ENCODE data around the gene DDX3X.

The DDX3X gene

DNA sequence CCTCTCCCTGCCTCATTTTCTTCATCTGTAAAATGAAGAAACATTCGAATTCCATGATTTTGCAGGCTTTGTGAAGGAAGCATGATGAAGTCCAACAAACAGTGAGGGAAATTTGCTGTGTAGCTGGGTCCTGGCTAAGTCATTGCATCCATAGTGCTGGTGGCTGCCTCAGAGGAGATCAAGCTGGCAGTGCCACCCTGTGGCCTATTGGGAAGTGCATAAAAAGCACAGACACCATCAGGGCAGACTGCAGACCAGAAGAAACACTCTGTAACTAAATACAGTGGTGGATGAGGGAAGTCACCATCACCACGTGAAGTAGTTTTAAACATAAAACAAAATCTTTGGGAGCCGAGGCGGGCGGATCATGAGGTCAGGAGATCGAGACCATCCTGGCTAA is 40.7 kb upstream of the DDX3X start (continued):
- no peak for TF ChIP-seq ZNF658 (tag by site-specific recombination; IDR thresholded peaks at IDR 0.05)
- TF ChIP-seq ZNF548 (tag by site-specific recombination; IDR thresholded peaks at IDR 0.05), result no peak
- TF ChIP-seq ZNF600 (tag by site-specific recombination; IDR thresholded peaks at IDR 0.05), result no peak
- TF ChIP-seq ZNF366 (tag by site-specific recombination; conservative IDR thresholded peaks at IDR 0.05), result no peak
- TF ChIP-seq ZNF146 (tag by site-specific recombination; IDR thresholded peaks at IDR 0.05), result no peak
- TF ChIP-seq ZNF48 (tag by site-specific recombination; IDR thresholded peaks at IDR 0.05), result no peak
- TF ChIP-seq SP3 (tag by site-specific recombination; IDR thresholded peaks at IDR 0.05), result no peak
- no peak for TF ChIP-seq GLI2 (tag by site-specific recombination; IDR thresholded peaks at IDR 0.05; ENCODE audit: borderline replicate concordance, low read depth)
- TF ChIP-seq ZNF660 (tag by site-specific recombination; IDR thresholded peaks at IDR 0.05), result no peak

DNA sequence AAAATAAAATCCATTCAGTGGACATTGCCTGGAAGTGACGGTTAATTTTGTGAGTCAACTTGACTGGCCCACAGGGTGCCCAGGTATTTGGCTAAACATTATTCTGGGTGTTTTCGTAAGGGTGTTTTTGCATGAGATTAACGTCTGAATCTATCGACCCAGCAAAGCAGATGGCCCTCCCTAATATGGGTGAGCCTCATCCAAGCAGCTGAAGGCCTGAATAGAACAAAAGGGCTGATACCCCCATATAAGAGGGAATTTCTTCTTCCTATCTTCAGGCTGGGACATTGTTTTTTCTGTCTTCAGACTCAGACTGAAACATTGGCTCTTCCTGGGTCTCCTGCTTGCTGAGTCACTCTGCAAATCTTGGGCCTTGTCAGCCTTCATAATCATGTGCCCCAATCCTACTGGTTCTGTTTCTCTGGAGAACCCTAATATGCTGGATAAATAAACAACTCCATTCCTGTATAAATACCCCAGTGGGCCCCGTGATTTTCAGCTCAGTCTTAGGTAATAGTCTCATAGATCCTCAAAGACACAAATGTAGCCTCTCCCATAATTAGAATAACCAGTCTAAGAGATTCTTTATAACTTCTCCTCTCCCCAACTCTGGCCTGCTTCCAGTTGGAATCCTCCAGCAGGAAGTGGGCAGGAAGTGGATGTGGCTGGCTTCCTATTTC is 33.1 kb upstream of the DDX3X start:
- CTCF ChIA-PET, result interaction anchor here (0.6 to 1.0 kb wide), 3 partner anchors 11 to 159 kb away, joined by 3 to 6 read pairs (median 4); no protein-coding TSS in a partner anchor
- H3K4me3 ChIP-seq (ENCODE audit: low read depth, low read length), result no peak overlapping the region

DNA sequence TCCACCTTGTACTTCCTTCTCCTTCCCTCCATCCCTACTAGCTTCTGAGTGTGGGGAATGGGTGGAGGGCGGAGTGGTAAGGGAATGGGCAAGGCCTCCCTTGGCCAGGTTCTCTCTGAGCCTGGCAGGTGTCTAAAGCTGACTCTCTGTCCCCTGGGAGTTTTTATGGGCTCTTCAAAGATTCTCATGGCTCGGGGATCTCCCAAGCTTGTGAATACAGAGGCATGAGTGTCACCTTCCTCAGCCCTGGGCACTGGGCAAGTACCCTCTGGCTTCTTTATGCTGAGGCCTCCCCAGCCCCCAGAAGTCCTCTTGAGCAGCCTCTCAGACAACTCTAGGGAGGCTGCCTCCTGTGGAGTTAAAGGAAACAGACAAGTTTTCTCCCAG is 32.5 kb upstream of the DDX3X start:
- no peak overlapping the region for H3K27ac ChIP-seq (ENCODE audit: extremely low read depth, low read depth, low read length)
- H3K4me1 ChIP-seq (ENCODE audit: control insufficient read depth, insufficient read depth, low read length), result peaks cover 7% of the 10 kb centered on the region
- POLR2A ChIA-PET, result interaction anchor here (1.9 kb wide), 1 partner anchor 32 kb away, joined by 14 read pairs; the partner anchor contains the start of gene DDX3X
- TF ChIP-seq ZNF10 (tag by site-specific recombination; IDR thresholded peaks at IDR 0.05), result no peak
- TF ChIP-seq ZSCAN16 (tag by site-specific recombination; IDR thresholded peaks at IDR 0.05), result no peak
- no peak for TF ChIP-seq ZNF416 (tag by site-specific recombination; IDR thresholded peaks at IDR 0.05)
- TF ChIP-seq, protein P1, sequence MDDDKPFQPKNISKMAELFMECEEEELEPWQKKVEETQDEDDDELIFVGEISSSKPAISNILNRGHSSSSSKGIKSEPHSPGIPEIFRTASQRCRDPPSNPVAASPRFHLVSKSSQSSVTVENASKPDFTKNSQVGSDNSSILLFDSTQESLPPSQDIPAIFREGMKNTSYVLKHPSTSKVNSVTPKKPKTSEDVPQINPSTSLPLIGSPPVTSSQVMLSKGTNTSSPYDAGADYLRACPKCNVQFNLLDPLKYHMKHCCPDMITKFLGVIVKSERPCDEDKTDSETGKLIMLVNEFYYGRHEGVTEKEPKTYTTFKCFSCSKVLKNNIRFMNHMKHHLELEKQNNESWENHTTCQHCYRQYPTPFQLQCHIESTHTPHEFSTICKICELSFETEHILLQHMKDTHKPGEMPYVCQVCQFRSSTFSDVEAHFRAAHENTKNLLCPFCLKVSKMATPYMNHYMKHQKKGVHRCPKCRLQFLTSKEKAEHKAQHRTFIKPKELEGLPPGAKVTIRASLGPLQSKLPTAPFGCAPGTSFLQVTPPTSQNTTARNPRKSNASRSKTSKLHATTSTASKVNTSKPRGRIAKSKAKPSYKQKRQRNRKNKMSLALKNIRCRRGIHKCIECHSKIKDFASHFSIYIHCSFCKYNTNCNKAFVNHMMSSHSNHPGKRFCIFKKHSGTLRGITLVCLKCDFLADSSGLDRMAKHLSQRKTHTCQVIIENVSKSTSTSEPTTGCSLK (tag by site-specific recombination; IDR thresholded peaks at IDR 0.05), result no peak
- 0 out of 2 replicates have a peak, but pooled peaks have one; percentile 8 for TF ChIP-seq GLIS1 (tag by site-specific recombination; IDR thresholded peaks at IDR 0.05)
- CTCF ChIA-PET, result interaction anchor here (0.5 to 1.0 kb wide), 2 partner anchors 31 to 43 kb away, joined by 3 to 4 read pairs; no protein-coding TSS in a partner anchor
- no peaks in the 10 kb centered on the region for H3K36me3 ChIP-seq (ENCODE audit: control insufficient read depth in 2 of 2, insufficient read depth in 1 of 2, low read length in 2 of 2)
- no peak overlapping the region for H3K4me3 ChIP-seq (ENCODE audit: low read depth, low read length)
- no peaks in the 10 kb centered on the region for H3K9me3 ChIP-seq (ENCODE audit: control insufficient read depth, insufficient read depth, low read depth, low read length)

More for the DNA sequence above, 33.1 kb upstream of the DDX3X start:
- Histone ChIP-seq H3K4me1 (ENCODE audit: control insufficient read depth, insufficient read depth, low read length) (peaks cover 7% of the 10 kb centered on the region), H3K27ac (ENCODE audit: extremely low read depth, low read depth, low read length) (no peak overlapping the region), H3K9me3 (ENCODE audit: control insufficient read depth, insufficient read depth, low read depth, low read length) (no peaks in the 10 kb centered on the region), H3K36me3 (ENCODE audit: control insufficient read depth in 2 of 2, insufficient read depth in 1 of 2, low read length in 2 of 2) (no peaks in the 10 kb centered on the region)
- TF ChIP-seq, protein P2, sequence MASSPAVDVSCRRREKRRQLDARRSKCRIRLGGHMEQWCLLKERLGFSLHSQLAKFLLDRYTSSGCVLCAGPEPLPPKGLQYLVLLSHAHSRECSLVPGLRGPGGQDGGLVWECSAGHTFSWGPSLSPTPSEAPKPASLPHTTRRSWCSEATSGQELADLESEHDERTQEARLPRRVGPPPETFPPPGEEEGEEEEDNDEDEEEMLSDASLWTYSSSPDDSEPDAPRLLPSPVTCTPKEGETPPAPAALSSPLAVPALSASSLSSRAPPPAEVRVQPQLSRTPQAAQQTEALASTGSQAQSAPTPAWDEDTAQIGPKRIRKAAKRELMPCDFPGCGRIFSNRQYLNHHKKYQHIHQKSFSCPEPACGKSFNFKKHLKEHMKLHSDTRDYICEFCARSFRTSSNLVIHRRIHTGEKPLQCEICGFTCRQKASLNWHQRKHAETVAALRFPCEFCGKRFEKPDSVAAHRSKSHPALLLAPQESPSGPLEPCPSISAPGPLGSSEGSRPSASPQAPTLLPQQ (tag by site-specific recombination; IDR thresholded peaks at IDR 0.05), result 0 out of 2 replicates have a peak, but pooled peaks have one; percentile 28
- TF ChIP-seq ZNF10 (tag by site-specific recombination; IDR thresholded peaks at IDR 0.05), result peak; percentile 61; the same call in 1 of the 2 replicates
- no peak for TF ChIP-seq ZNF626 (tag by site-specific recombination; IDR thresholded peaks at IDR 0.05)
- POLR2A ChIA-PET, result interaction anchor here (1.0 kb wide), 1 partner anchor 32 kb away, joined by 3 read pairs; no protein-coding TSS in a partner anchor

Data from HEK293 (cell line).